ENCODE measurements around the gene TMEM161A. TPM values are rescaled to one million over a fixed set of nuclear protein-coding genes. Genes with fewer than 3 reads are reported as not detected.
"Not testable (repeated sequence)": the region's sequence is repeated elsewhere in the genome, so short reads cannot be mapped to it uniquely, and the experiment has no call there.

TMEM161A gene
- total RNA-seq, 1 donor from 2014 or later = 45.2 TPM

DNA sequence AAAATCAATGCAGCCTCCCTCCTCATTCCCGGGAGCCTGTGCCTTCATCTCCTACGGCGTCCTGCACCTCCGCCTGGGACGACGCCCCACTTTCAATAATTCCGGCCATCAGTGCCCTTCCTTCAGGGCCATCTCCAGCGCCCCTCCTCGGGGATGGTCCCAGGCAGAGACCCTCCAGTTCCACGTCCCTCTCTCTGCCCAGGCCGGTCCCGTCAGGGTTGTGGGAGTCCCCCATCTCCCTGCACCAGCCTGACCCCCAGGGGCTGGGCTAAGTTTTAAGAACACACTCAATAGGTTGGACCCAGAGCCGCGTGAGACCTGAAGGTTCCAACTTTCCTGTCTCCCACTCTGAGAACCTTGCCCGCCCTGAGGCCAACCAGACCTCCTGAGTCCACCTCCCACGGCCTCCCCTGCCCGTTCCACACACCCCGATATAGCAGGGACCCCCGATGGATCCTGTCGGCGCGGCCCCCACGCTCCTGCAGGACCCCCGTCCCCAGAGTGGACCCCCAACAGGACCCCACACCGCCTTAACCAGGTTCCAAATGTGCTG is 646 bp downstream of the TMEM161A start:
- no peak for DNase-seq (ENCODE audit: extremely low spot score, unreplicated experiment)
- Mint-ChIP-seq H3K27ac (peak overlapping the region; percentile 96), H3K36me3 (no peaks in the 10 kb centered on the region), H3K9me3 (no peaks in the 10 kb centered on the region), H3K4me3 (peak overlapping the region; percentile 100), H3K4me1 (ENCODE audit: unreplicated experiment) (peaks cover 16% of the 10 kb centered on the region), H3K27me3 (peaks cover 11% of the 10 kb centered on the region)
- TF ChIP-seq, protein P1, sequence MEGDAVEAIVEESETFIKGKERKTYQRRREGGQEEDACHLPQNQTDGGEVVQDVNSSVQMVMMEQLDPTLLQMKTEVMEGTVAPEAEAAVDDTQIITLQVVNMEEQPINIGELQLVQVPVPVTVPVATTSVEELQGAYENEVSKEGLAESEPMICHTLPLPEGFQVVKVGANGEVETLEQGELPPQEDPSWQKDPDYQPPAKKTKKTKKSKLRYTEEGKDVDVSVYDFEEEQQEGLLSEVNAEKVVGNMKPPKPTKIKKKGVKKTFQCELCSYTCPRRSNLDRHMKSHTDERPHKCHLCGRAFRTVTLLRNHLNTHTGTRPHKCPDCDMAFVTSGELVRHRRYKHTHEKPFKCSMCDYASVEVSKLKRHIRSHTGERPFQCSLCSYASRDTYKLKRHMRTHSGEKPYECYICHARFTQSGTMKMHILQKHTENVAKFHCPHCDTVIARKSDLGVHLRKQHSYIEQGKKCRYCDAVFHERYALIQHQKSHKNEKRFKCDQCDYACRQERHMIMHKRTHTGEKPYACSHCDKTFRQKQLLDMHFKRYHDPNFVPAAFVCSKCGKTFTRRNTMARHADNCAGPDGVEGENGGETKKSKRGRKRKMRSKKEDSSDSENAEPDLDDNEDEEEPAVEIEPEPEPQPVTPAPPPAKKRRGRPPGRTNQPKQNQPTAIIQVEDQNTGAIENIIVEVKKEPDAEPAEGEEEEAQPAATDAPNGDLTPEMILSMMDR (conservative IDR thresholded peaks at IDR 0.05) = no peak

DNA sequence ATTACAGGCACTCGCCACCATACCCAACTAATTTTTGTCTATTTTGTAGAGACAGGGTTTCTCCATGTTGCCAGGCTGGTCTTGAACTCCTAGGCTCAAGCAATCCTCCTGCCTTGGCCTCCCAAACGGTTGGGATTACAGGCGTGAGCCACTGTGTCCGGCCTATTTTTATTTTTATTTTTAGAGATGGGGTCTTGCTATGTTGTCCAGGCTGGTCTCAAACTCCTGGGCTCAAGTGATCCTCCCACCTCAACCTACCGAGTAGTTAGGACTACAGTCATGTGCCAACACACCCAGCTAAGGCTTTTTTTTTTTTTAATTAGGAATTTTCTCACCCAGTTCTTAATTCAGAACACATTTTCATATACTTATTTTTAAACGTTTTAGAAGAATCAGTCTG is 2.6 kb downstream of the TMEM161A start:
- not testable (repeated sequence) for H3K9me3 Mint-ChIP-seq; H3K27ac Mint-ChIP-seq; H3K27me3 Mint-ChIP-seq; DNase-seq (ENCODE audit: extremely low spot score, unreplicated experiment); H3K4me3 Mint-ChIP-seq; H3K36me3 Mint-ChIP-seq
- H3K4me1 Mint-ChIP-seq (ENCODE audit: unreplicated experiment) = peaks cover 16% of the 10 kb centered on the region

DNA sequence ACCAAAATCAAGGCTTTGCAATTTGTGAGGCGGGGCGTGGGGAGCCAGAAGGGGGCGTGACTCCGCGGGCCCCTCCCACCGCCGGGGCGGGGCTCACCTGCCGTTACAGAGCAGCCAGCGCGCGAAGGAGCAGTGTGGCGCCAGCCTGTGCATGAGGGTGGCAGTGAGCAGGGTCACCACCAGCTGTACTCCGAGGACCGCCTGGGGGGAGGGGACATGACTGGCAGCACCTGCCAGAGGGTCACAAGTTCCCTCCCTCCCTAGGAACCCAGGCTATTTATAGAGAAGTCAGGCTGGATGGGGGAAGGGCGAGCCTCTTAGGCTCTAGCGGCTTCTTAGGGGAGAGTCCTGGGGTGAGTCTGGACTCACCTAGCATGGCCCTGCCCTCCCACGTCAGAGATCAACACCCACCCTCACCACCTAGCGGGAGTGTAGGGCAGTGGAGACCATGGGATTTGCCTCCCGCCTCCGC is 3.6 kb downstream of the TMEM161A start:
- Mint-ChIP-seq H3K27me3 (peaks cover 5% of the 10 kb centered on the region), H3K4me3 (no peak overlapping the region), H3K27ac (no peak overlapping the region), H3K36me3 (peaks cover 7% of the 10 kb centered on the region), H3K9me3 (peaks cover 4% of the 10 kb centered on the region), H3K4me1 (ENCODE audit: unreplicated experiment) (peaks cover 16% of the 10 kb centered on the region)
- TF ChIP-seq, protein P1 (conservative IDR thresholded peaks at IDR 0.05) = no peak
- no peak for DNase-seq (ENCODE audit: extremely low spot score, unreplicated experiment)

DNA sequence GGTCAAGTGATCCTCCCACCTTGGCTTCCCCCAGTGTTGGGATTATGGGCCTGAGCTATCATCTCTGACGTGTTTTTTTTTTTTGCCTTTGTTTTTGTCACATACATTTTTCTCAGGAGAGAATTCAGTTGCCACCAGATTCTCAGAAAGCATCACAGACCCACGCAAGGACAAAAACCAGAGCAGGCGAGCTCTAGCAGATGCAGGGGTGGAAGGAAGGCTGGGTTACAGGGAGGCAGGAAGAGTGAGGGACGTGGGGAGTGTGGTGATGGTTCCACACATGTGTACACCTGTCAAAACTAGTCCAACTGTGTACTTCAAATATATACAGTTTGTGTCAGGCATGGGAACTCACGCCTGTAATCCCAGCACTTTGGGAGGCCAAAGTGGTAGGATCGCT is 4.3 kb downstream of the TMEM161A start:
- peaks cover 10% of the 10 kb centered on the region for H3K36me3 Mint-ChIP-seq
- H3K9me3 Mint-ChIP-seq = peaks cover 4% of the 10 kb centered on the region
- H3K4me1 Mint-ChIP-seq (ENCODE audit: unreplicated experiment) = peaks cover 16% of the 10 kb centered on the region
- H3K27ac Mint-ChIP-seq = no peak overlapping the region
- no peak overlapping the region for H3K4me3 Mint-ChIP-seq
- no peak for DNase-seq (ENCODE audit: extremely low spot score, unreplicated experiment)
- H3K27me3 Mint-ChIP-seq = peaks cover 5% of the 10 kb centered on the region
- TF ChIP-seq, protein P1 (conservative IDR thresholded peaks at IDR 0.05) = no peak

GRCh38 chr19:19132912-19133311 is 5.4 kb downstream of the TMEM161A start:
- no peaks in the 10 kb centered on the region for H3K27me3 Mint-ChIP-seq
- DNase-seq (ENCODE audit: extremely low spot score, unreplicated experiment) = no peak
- peaks cover 8% of the 10 kb centered on the region for H3K4me1 Mint-ChIP-seq (ENCODE audit: unreplicated experiment)
- H3K4me3 Mint-ChIP-seq = no peak overlapping the region
- peaks cover 4% of the 10 kb centered on the region for H3K9me3 Mint-ChIP-seq
- no peak overlapping the region for H3K27ac Mint-ChIP-seq
- H3K36me3 Mint-ChIP-seq = peaks cover 16% of the 10 kb centered on the region
- TF ChIP-seq, protein P1 (conservative IDR thresholded peaks at IDR 0.05) = no peak

- H3K9me3 Mint-ChIP-seq = peaks cover 4% of the 10 kb centered on the region
- no peak overlapping the region for H3K4me3 Mint-ChIP-seq
- DNase-seq (ENCODE audit: extremely low spot score, unreplicated experiment) = no peak
- no peak overlapping the region for H3K27ac Mint-ChIP-seq
- TF ChIP-seq, protein P1 (conservative IDR thresholded peaks at IDR 0.05) = no peak
- peaks cover 19% of the 10 kb centered on the region for H3K36me3 Mint-ChIP-seq
- peaks cover 1% of the 10 kb centered on the region for H3K4me1 Mint-ChIP-seq (ENCODE audit: unreplicated experiment)
- H3K27me3 Mint-ChIP-seq = no peaks in the 10 kb centered on the region
Observed at GRCh38 chr19:19131989-19132388, 6.3 kb downstream of the TMEM161A start.
